Activated CD4-positive, CD25-positive, alpha-beta regulatory T cell treated with anti-CD3 and anti-CD28 coated beads, Interleukin-2, amount 50 U/mL, for 72 hours (primary cell): ENCODE results near the gene ERC2.

ENCODE experiments used
- DNase-seq: peaks from one replicate; pipeline ENCODE4 v3.0.0; 2021

Gene ERC2

GRCh38 chr3:55965776-55966175 is 502.5 kb downstream of the ERC2 start:
- DNase-seq: no peak

GRCh38 chr3:55964491-55964985 is 503.7 kb downstream of the ERC2 start:
- DNase-seq: no peak

GRCh38 chr3:55963601-55964000 is 504.7 kb downstream of the ERC2 start:
- no peak for DNase-seq

GRCh38 chr3:55959471-55960080 is 508.7 kb downstream of the ERC2 start:
- no peak for DNase-seq

- no peak for DNase-seq
Observed at GRCh38 chr3:55958605-55959004, 509.7 kb downstream of the ERC2 start.

GRCh38 chr3:55955891-55956477 is 512.3 kb downstream of the ERC2 start:
- DNase-seq: no peak

GRCh38 chr3:55951388-55951787 is 516.9 kb downstream of the ERC2 start:
- no peak for DNase-seq

- no peak for DNase-seq
Observed at GRCh38 chr3:55947406-55947805, 520.9 kb downstream of the ERC2 start.

GRCh38 chr3:55946574-55947160 is 521.6 kb downstream of the ERC2 start:
- DNase-seq: no peak

- DNase-seq: no peak
Observed at GRCh38 chr3:55942868-55943267, 525.4 kb downstream of the ERC2 start.

GRCh38 chr3:55939287-55939686 is 529.0 kb downstream of the ERC2 start:
- no peak for DNase-seq

GRCh38 chr3:55937301-55937700 is 531.0 kb downstream of the ERC2 start:
- no peak for DNase-seq

GRCh38 chr3:55936549-55937052 is 531.7 kb downstream of the ERC2 start:
- DNase-seq: no peak

- DNase-seq: no peak
Observed at GRCh38 chr3:55935241-55935640, 533.0 kb downstream of the ERC2 start.

GRCh38 chr3:55934771-55935170 is 533.5 kb downstream of the ERC2 start:
- no peak for DNase-seq

- no peak for DNase-seq
Observed at GRCh38 chr3:55929154-55929869, 539.0 kb downstream of the ERC2 start.

- DNase-seq: no peak
Observed at GRCh38 chr3:55923626-55924025, 544.6 kb downstream of the ERC2 start.

- no peak for DNase-seq
Observed at GRCh38 chr3:55923207-55923606, 545.1 kb downstream of the ERC2 start.

- no peak for DNase-seq
Observed at GRCh38 chr3:55912880-55913279, 555.4 kb downstream of the ERC2 start.

GRCh38 chr3:55911266-55911665 is 557.0 kb downstream of the ERC2 start:
- DNase-seq: no peak

GRCh38 chr3:55910543-55910942 is 557.7 kb downstream of the ERC2 start:
- no peak for DNase-seq

GRCh38 chr3:55909373-55909772 is 558.9 kb downstream of the ERC2 start:
- no peak for DNase-seq

GRCh38 chr3:55907616-55908015 is 560.7 kb downstream of the ERC2 start:
- no peak for DNase-seq

GRCh38 chr3:55906896-55907295 is 561.4 kb downstream of the ERC2 start:
- DNase-seq: no peak
